Activated CD8-positive, alpha-beta memory T cell treated with anti-CD3 and anti-CD28 coated beads, Interleukin-2, amount 50 U/mL, for 1 hour (primary cell): ENCODE results near the gene ADAM8.

Source experiments
- DNase-seq: peaks from one replicate; pipeline ENCODE4 v3.0.0-alpha.2; 2020; ENCODE audit errors: extremely low read depth

ADAM8 gene

DNA sequence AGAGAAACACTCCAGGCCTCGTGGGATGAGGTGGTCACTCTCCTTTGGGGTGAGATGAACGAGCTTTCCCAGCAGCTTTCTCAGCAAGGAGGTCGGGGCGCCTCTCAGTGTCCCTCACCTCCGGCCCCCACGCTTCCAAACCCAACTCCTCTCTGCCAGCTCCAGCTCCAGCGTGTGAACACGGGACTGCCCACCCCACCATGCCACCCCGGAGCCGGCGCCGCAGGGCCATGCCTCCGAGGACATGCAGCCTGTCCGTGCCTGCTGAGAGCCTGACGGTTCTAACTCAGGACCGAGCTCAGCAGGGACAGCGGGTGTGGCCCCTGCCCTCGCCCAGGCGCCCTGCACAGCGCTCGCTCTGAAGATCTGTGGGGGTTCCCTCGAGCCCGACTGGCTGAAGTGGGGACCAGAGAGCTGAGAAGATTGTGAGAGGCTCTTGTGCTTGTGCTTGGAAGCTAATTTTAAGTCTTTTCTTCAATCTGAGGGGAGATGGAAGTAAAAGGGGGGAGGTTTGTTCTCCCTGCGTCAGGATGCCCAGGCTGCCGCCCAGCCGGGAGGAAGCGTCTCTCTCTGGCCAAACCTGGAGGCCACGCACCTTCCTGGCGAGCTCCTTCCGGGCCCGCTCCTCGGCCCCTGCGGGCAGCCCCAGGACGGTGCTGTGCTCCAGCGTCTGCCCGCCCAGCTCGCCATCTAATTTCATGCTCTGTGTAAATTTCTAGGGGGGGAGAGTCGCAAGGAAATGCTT is 5.1 kb upstream of the ADAM8 start:
- no peak for DNase-seq

DNA sequence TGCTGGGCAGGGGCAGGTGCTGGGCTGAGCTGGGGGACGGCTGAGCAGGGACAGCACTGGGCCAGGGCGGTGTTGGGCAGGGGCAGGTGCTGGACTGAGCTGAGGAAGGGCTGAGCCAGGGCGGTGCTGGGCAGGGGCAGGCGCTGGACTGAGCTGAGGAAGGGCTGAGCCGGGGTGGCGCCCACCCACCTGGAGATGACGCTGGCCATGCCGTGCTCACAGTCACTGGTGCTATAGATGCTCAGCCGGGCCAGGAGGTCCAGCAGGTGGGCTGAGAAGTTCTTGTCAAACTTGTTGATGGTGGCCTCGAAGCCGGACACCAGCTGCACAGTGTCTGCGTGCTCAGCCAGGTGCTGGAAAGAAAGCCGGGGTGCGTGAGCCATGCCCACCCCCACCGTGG is 4.4 kb upstream of the ADAM8 start:
- DNase-seq = no peak

DNA sequence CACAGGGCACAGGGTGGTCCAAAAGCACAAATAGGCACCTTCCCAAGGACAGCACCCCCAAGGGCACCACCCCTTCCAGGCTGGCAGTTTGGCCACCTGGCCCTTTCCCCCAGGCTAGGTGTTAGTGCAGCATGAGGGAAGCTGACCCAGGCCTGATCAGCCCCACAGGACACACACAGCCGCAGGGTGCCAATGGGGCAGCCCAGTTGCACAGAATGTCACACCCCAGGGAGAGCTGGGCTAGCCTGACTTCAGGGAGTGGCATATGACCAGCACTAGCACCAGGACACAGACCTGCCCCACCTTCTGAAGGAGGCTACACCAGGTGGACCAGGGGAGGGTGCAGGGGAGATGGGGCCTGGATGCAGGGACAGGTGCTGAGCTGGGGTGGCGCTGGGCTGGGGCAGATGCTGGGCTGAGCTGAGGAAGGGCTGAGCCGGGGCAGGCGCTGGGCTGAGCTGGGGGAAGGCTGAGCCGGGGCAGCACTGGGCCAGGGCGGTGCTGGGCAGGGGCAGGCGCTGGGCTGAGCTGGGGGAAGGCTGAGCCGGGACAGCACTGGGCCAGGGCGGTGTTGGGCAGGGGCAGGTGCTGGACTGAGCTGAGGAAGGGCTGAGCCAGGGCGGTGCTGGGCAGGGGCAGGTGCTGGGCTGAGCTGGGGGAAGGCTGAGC is 3.9 kb upstream of the ADAM8 start:
- no peak for DNase-seq

- no peak for DNase-seq
Observed at GRCh38 chr10:133279326-133280226, 2.9 kb upstream of the ADAM8 start.

DNA sequence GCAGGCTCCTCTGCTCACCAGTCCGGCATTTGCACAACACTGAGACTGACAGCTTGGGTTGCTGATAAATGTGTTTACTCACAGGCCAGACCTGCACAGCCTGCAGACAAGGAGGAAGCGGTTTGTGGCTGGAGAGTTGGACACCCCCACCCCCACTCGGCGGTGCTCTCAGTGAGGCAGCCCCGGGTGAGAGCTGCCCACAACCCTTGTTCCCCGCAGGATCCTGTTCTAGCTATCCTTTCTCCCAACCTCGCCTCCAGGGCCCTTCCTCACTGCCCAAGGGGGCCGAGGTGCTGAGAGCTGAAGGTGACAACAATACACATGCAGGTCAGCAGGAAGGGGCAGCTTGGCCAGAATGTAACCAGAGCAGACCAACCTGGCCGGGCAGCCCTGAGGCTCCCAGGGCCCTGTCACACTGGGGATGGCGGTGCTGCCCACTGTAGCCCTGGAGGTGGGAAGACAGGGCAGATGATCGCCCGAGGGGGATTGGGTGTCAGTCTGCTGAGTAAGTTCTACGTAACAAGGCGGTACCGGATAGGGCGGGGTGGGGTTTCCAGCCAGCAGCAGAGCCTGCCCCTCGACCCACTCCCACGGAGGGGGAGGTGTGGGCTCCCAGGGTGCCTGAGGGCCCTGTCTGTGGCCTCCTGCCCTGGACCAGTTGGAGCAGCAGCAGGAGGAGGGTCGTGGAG is 2.1 kb upstream of the ADAM8 start:
- DNase-seq = no peak

GRCh38 chr10:133277993-133278576 is 1.4 kb upstream of the ADAM8 start:
- DNase-seq = no peak

DNA sequence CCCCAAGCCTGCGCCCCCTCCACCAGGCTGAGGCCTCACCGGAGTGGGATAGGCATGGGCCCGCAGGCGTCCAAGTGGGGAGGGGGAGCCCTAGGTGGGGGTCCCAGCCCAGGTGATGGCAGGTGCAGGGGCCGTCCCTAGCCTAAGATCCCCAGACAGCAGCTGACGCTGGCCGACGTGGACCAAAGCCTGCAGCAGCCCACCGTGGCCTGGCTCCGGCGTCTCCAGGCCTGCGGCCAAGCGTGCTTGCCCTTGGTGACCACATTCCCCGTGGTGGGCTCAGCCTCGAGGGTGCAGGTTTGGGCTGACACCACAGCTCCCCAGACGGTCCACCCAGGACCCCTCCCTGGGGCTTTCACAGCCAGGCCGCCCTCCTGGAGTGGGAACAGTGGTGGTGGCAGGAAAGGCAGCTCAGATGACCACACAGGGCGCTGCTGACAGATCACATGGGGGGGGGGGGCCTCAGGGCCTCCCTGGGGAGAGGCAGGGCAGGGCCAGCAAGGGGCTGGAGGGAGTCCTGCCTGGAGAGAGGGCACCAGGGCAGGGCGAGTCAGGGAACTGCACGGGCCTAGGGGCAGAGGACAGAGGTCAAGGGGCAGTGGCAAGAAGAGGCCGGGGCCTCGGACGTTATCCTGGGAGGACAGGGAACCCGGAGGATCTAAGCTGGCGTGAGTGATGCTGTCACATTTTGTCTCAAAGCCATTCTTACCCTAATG is 767 bp upstream of the ADAM8 start:
- DNase-seq = no peak

DNA sequence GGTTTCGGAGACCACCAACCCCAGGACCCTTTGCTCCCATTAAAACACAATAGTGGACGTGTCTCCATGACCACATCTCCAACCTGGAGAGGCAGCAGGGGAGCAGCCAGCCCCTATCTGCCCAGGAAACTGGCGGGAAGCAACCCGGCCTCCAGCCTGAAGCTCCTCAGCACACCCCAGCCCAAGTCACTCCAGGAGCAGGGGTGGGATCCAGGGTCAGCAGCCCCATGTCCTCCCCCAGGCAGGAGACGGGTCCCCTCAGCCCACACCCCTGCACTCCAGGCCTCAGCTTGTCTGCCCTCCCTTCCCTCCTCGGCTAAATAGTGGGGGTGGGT is 601 bp downstream of the ADAM8 start:
- DNase-seq = no peak

GRCh38 chr10:133275684-133276092 is 980 bp downstream of the ADAM8 start:
- no peak for DNase-seq

DNA sequence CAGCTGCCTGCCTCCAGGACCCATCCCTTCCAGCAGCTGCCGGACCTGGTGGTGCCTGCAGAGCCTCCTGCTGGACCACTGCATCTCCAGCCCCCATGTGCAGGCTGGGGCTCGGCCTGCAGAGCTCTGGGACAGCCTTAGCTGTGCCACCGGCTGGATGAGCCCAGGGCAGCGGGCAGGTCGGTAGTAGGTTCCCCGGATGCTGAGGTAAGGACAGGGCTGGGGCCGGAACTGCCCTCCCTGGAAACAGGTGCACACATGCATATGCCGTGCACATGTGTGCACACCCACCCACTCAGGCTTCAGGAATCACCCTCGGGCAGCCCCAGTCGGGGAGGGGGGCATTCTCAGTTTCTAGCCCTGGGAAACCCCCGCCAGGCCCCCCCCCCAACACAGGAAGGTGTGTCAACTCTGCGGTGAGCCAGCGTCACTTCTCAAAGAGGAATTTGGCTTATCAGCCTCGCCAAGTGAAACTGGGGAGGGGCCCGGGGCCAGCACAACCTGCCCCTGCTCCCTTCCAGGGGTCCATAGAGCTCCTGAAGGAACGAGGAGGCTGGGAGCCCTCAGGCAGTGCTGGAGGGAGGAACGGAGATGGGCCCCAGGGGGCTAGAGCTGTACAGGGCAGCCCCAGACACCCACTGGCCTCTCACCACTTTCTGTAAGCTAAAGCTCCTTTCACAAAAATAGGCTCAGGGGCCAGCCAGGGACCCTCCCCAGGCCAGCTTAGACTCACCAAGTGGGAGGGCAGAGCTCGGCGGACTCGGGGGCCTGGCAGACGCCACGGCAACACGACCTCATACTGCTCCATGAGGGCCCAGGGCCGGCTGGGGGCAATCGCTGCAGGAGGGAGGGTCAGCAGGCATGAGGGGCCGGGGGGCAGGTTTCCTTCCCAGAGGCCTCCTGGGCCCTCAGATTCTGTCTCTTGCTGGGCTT is 1.7 kb downstream of the ADAM8 start:
- DNase-seq = peak; percentile 72

GRCh38 chr10:133273534-133274143 is 3.0 kb downstream of the ADAM8 start:
- DNase-seq = no peak

GRCh38 chr10:133272964-133273420 is 3.7 kb downstream of the ADAM8 start:
- DNase-seq = no peak

DNA sequence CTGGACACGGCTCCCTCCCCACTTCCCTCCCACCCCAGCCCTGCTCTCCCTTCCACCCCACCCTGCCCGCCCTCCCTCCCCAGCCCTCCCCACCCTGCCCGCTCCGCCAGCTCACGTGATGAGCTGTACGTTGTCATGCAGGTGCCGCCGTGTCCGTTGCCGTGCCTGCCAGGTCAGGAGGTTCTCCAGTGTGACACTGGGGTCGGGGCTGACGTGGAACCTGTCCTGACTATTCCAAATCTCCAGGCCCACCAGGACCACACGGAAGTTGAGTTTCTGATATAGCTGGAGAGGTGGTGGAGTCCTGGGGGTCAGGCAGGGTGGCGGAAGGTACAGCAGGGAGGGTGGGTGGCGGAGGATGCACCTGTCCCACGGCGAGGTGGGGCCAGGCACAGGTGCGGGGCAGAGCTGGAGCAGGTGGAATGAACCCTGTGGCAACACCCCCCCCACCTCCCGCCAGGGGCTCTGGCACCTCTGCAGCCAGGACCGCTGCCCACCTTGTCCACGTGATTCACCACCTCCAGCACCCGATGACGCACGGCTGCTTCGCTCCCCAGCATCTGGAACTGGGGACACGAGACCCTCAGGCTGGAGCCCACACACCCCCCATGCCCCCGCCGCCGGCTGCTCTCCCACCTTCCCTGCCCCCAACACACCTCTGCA is 4.2 kb downstream of the ADAM8 start:
- no peak for DNase-seq

DNA sequence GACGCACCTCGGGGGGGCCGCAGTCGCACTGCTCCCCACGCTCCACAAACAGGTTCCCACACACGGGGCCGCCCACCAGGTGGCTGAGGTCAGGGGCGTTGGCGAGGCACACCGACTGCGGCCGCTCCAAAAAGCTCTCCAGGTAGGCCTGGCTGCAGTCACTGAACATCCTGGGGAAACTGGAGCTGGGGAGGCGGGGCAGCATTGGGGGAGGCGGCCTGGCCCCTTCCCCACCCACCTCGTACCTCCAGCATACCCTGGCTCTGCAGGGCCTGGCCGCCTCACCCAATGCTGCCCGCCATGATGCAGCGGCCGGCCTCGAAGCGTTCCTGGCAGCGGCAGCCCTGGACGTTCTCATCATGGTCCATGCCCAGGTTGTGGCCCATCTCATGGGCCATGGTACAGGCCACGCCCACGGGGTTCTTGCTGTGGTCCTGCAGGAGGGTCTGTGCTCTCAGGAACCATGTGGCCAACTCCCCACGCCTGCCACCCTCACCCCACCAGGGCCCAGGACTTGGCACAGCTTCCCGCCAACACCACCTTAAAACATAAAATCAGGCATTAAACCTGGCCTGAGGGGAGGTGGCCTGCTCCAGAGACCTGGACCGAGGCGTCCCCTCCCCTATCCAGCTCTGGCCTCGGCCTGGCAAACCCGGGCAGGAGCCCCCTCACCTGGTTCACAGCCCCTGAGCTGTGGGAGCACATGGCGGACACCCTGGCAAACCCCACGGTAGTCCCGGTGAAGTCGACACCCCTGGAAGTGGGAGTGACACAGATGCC is 5.0 kb downstream of the ADAM8 start:
- DNase-seq = no peak

GRCh38 chr10:133270773-133271297 is 5.8 kb downstream of the ADAM8 start:
- no peak for DNase-seq

DNA sequence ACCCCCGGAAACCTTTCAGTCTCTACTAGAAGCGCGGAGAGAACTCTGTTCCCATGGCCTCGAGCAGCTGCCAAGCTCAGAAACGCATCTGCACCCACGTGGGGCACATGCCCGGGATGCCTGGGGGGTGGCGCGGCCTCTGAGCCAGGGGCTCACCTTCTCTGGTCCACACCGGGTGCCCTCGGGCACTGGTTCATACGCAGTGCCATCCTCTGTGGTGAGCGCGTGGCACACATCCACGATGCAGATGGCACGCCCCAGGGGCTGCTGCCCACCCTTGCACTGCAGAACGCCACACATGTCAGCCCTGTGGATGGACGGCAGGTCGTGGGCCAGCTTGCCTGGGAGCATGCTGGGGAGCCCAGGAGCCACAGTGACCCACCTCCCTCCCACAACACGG is 6.5 kb downstream of the ADAM8 start:
- no peak for DNase-seq

DNA sequence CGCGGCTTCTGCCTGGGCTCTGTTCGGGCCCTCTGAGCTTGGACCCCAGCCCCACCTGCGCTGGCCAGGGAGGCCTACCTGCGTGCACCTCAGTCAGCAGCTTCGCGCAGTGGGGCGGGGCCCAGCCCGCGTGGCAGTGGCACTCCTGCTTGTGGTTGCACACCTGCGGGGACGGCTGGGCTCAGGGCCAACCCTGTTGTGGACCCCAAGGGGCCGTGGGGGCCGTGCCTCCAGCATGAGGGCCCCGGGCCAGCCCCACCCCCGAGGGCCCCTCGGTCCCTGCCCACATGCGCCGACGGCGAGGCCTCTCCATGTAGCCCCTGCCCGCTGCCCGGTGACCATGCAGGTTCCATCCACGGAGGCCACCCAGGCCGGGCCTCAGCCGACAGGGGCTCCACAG is 7.3 kb downstream of the ADAM8 start:
- no peak for DNase-seq

DNA sequence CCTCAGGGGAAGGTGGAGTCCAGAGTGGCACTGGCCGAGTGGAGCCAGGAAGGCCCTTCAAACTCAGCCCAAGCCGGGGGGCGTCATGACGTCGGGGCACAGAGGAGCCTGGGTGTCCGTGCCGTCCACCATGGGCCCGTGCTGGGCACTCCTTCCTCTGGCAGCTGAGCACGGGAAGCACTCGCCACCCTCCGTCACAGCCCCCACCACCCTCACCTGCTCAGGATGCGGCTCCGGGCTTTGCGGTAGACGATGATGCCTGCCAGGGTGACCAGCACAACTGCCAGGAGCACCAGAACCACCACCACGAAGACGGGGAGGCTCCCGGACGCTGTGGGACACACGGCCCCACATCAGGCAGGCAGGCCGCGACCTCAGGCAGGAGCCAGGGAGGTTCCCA is 8.1 kb downstream of the ADAM8 start:
- no peak for DNase-seq
